Measurements from ENCODE around the gene MYO18A.
"Not testable (repeated sequence)": the region's sequence is repeated elsewhere in the genome, so short reads cannot be mapped to it uniquely, and the experiment has no call there.

The MYO18A gene

DNA sequence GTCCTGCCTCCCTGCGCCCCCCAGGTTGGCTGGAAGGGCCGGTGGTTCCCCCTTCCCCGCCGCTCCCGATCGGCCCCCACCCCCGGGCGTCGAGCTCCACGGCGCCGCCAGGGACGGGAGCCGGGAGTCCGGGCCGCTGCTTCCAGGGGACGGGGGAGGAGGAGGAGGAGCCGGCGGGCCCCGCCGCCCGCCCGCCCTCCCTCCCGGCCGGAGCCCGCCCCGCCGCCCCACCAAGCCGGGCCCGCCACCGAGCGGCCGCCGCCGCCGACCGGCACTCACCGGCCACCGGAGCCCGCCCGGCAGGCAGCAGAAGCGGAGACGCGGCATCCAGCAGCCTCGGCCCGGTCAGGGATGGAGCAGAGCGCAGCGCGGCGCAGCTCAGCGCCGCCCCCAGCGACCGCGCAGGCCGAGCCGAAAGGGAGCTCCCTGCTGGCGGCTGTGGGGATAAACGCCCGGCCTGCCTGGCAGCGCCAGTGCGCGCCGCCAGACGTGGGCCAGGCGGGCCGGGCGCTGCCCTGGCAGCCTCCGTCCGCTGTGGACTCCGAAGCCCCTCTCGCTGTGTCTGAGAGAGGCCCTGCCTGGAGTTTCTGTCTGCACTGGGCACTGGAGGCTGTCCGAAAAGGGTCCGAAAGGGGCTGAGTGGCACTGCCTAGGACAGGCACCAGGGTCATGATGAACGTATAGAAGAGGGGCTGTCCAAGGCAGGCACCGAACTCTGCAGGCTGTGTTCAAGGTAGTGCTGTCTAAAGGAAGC is at the start of gene MYO18A:
TSS of gene MYO18A (minus strand) at position 365 of the 754 bp plus-strand sequence. CDS start 13,458 bp downstream, outside the sequence.
- peak; percentile 73 to 83 for DNase-seq

DNA sequence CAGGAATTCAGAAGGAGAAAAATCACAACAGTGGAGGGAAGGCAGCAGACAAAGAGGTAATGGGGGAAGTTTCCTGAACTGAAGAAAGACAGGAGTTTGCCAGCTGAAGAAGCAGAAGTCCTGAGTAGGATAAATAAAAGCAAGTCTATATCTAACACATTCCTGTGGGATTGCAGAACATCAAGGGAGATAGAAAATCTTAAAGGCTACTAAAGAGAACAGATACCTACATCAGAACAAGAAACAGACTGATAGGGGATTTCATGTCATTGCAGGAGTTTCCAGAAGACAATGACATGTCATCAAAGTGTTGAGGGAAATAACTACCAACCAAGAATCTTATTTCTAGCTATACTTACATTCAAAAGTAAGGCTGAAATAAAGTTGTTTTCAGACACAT is 45.2 kb upstream of the MYO18A start:
- DNase-seq, result no peak

GRCh38 chr17:29221338-29221737 is 41.1 kb upstream of the MYO18A start:
- DNase-seq, result not testable (repeated sequence)

DNA sequence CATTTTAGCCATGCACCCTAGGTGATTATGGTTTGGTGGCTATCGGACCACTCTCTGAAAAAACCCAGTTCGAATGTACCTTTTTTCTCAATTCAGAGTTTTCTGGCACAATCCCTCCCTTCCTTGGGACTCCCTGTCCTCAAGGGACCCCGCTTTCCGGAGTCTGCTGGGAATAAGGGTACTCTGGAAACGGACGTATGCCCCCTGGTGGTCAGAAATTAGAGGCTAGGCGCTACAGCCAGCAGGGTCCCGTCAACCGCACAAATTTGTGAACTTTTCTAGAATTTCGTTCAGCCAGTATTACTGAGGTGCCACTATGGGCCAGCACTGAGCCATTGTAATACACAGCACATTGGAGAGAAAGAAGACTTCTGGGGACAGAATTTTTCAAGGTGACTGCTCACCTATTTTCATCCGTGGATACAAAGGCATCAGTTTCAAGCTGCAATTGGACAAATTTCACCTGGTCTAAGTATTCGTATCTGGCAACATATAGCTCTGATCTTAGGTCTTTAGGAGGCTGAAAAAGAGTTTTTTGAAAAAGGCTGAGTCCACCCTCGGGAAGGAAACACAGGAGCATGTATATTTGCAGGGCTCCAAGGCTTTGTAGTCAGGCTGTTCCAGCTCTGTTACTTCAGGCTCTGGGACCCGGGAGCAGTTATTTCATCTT is 39.3 kb upstream of the MYO18A start:
- peak; percentile 73 to 76 for DNase-seq

- no peak for DNase-seq
Observed at GRCh38 chr17:29216856-29217255, 36.7 kb upstream of the MYO18A start.

- no peak for DNase-seq
Observed at GRCh38 chr17:29216181-29216580, 36.0 kb upstream of the MYO18A start.

DNA sequence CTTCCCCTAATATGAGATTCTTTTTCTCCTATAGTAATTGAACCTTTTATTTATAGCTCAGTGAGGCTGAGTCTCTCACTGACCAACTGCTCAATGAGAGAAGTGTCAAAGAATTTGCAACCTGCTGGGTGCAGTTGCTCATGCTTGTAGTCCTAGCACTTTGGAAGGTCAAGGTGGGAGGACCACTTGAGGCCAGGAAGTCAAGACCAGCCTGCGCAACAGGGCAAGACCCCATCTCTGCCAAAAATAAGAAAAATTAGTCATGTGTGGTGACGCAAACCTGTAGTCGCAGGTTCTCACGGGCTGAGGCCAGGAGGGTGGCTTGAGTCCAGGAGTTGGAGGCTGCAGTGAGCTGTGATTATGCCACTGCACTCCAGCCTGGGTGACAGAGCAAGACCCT is 35.5 kb upstream of the MYO18A start:
- DNase-seq, result no peak

DNA sequence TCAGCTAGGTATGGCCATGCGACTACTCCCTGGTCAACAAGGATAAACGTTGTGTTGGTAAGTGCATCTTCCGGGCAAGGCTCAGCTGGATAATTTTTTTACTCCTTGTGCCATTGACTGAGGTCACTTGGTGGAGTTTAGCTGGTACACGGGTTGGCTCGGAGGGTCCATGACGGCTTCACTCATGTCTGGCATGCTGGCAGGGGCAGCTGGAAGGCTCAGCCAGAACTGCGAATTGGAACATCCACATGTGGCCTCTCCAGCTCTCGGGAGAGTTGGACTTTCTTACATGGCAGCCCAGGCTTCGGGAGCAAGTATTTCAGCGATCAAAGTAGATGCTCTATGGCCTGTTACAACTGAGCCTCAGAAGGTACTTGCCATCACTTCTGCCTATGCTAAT is 35.0 kb upstream of the MYO18A start:
- no peak for DNase-seq

DNA sequence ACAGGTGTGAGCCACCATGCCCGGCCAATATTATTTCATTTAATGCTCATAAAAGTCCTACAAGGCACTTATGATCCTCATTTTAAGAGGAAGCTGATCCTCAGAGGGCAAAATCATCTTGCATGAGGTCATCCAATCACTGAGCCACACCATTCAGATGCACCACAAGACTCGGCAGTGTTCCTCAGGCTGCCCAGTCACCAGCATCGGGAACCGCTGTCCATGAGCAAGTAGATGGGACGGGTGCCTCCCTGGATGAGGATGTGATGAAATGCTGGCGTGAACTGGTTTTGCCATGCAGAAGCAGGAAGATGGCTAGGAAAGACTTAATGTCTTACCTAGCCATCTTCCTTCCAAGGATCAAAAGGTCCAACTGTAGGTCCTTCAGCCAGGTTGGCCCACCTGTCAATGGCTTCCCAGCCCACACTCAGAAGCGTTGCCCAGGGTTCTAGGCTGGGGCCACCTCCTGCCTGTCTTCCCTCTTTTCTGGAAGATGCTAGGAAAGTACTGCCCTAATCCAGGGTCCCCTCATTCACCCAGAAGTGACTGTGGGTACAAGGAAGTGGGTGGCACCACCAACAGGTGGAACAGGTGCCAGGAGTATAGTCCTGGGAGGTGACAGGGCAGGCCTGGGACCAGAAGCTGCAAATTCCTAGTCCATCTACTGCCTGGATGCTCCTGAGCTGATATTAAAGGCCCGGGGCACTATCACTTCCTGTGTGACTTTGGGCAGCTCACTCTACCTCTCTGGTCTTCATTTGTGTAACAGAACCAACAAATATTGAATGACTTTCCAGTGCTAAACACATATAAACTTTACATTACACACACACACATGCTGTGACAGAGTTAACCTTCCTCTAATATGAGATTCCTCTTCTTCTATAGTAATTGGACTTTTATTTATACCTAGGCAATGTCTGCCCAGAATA is 34.3 kb upstream of the MYO18A start:
- DNase-seq, result no peak

GRCh38 chr17:29212681-29213121 is 32.5 kb upstream of the MYO18A start:
- no peak for DNase-seq

DNA sequence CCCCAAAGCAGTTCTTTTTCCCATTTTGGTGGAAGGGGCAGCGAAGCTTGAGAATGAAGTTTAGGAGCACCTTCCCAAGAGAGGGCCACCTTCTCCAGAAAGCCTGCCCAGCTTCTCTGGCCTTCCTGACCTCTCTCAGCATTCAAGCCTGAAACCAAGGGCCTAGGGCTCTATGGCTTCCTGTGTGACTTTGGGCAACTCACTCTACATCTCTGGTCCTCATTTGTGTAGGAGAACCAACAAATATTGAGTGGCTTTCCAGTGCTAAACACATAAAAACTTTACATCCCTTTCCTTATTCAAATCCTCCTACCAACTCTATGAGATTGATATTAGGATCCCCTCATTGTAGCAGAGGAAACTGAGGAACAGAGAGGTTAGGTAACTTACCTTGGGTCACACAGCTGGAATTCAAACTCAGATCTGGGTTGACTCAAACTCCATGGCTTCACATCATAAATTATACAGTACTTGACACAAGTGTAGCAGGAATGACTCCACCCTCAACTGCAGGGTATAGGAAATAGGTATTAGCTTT is 32.0 kb upstream of the MYO18A start:
- DNase-seq, result no peak

DNA sequence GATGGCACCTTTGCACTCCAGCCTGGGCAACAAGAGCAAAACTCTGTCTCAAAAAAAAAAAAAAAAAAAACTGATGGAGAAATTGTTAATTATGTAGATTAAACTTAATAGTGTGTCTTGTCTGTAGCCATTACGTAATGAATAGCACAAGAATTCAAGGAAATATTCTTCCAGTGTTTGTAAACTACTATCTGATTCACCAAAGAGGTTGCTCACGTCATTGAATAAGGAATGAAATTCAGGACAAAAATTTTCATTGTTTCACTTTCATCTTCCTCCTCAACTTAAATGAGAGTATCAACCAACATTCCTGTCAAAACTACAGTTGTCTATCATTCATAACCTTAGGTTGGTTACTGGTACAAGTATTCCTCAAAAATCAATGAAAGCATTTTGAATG is 30.7 kb upstream of the MYO18A start:
- no peak for DNase-seq

GRCh38 chr17:29209073-29209472 is 28.9 kb upstream of the MYO18A start:
- no peak for DNase-seq

GRCh38 chr17:29207975-29208374 is 27.8 kb upstream of the MYO18A start:
- DNase-seq, result no peak

GRCh38 chr17:29205047-29205446 is 24.8 kb upstream of the MYO18A start:
- no peak for DNase-seq

DNA sequence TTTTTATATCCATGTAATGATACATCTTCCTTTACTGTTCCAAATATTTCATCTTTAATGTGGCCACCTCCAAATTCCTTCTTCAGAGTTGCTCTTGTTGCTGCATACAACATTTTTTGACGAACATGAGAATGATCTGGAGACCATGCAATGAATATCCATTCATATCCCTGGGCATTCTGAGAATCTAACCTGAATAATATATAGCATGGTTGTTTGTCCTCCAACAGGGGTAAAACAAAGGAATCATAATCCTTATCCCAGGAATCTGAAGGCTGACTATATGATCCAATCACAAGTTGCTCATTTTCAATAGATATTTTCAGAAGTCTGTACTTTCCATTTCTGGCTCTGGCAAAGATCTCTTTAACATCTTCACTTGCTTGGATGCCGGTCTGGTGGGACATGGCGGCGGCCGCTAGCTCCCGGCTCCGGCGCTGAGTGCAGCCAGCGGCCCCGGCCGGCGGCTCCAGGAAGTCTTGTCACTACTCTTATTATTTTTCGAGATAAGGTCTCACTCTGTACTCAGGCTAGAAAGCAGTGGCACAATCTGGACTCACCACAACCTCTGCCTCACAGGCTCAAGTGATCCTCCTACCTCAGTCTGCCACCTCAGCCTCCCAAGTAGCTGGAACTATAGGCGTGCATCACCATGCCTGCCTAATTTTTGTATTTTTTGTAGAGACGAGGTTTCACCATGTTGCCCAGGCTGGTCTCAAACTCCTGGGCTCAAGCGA is 24.0 kb upstream of the MYO18A start:
- not testable (repeated sequence) for DNase-seq

- DNase-seq, result no peak
Observed at GRCh38 chr17:29197516-29198272, 17.5 kb upstream of the MYO18A start.

DNA sequence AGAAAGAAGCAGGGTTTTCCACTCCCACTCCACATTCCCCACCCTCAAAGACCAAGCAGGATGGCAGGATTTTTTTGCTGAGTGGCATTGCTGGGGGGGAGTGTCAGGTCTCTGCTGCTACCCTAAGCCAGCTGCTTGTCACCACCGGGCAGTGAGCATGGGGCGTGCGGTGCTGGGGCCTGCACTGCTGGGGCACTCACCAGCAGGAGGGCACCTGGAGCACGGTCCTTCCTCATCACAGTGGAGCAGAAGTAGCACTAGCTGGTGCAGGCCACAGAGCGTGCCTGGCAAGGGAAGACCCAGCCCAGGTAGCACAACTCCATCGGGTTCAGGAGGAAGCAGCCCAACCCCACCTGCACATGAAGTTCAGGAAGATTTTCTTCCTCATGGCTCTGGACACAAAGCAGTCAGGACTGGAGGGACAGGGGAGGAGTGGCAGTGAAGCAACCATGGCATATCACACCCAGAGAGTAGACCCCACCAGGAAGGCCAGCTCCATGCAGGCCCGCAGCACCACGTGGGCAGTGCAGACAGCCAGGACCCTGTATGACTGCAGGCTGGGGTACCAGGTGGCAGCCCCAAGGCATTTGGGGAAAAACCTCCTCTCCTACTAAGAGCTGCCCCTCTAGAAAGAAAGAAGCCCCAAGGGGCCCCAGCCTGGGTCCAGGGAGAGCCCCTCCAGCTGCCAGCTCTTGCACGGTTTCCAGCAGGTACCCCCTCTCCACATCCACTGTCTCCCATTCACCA is 16.7 kb upstream of the MYO18A start:
- no peak for DNase-seq

GRCh38 chr17:29195465-29196081 is 15.4 kb upstream of the MYO18A start:
- DNase-seq, result no peak

DNA sequence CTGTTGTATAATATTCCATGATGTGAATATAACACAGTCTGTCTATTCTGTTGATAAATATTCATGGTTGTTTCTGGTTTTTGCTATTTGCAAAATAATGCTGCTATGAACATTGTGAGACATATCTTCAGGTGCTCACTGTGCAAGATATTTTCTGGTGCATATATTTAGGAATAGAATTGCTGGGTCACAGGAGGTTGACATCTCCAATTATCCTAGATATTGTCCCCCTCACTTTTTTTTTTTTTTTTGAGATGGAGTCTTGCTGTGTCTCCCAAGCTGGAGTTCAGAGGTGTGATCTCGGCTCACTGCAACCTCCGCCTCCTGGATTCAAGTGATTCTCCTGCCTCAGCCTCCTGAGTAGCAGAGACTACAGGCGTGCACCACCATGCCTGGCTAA is 14.5 kb upstream of the MYO18A start:
- no peak for DNase-seq
